NCI-H128 (cell line): ENCODE results near the gene POLR3E.

Experiments
- DNase-seq: peaks from one replicate; lab custom pipeline; 2025; ENCODE audit not compliant: unreplicated experiment; lab: John Stamatoyannopoulos, UW

The POLR3E gene

DNA sequence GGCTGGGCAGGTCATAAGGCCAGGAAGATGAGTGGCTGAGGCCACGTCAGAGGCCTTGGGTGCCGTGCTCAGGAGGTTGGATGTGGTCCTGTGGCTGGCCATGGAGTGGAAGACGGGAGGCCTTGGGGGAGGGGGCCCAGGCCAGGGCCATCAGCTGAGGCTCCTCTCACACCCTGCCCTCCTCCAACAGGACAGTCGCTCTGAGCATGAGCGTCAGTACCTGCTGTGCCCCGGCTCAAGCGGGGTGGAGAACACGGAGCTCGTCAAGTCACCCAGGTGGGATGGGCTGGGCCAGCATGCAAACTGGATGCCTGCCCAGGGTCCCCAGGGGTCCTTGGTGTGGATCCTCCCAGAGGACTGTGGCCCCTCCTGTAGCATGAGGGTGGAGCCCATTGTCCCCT is 19.2 kb downstream of the POLR3E start:
- no peak for DNase-seq

DNA sequence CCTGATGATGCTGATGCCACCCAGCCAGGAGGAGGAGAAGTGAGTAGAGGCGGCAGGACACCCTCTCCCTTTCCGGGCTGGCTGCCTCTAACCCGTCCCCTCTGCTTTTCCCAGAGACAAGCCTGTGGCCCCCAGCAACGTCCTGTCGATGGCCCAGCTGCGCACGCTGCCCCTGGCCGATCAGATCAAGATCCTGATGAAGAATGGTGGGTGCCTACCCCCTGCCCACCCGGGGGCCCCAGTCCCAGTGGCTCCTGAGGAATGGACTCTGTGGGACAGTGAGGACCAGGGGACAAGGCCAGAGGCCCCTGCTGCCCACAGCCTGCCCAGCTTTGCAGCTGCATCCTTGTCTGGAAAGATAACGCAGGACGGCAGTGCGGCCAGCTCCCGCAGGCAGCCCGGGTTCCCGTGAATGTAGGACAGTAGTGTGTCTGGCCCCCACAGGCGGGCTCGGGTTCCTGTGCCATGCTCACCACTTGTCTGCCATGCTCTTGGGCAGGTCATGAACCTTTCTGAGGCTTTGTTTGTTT is 19.9 kb downstream of the POLR3E start:
- no peak for DNase-seq

DNA sequence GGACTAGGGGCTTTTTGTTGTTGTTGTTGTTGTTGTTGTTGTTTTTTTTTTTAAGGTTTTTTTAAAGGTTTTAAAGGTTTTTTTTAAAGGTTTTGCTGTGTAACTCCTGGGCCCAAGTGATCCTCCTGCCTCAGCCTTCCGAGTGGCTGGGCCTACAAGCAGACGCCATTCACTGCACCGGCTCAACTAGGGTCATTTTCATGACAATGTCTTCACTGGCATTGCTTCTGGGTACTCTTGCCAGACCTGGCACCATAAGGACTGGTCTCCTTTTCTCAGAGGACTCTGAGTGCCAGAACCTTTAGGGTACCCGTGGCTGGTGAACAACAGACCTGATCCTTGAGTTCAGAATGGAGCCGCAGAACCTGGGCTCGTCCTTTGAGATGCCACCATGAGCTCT is 20.4 kb downstream of the POLR3E start:
- no peak for DNase-seq

DNA sequence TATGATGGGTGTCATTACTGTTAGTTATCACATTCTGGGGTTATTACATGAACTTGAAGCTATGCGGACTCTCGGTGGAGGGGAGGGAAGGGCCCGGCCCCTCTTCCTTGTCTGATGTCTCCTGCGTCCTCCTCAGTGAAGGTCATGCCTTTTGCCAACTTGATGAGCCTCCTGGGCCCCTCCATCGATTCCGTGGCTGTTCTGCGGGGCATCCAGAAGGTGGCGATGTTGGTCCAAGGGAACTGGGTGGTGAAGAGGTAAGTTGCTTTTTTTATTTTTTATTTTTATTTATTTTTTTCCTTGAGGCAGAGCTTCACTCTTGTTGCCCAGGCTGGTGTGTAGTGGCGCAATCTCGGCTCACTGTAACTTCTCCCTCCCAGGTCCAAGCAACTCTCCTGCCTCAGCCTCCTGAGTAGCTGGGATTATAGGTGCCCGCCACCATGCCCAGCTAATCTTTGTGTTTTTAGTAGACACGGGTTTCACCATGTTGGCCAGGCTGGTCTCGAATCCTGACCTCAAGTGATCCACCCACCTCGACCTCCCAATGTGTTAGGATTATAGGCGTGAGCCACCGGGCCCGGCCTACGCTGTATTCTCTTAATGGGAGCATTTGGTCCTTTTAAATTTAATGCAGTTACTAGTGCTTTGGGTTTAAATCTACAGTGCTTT is 21.6 kb downstream of the POLR3E start:
- no peak for DNase-seq

DNA sequence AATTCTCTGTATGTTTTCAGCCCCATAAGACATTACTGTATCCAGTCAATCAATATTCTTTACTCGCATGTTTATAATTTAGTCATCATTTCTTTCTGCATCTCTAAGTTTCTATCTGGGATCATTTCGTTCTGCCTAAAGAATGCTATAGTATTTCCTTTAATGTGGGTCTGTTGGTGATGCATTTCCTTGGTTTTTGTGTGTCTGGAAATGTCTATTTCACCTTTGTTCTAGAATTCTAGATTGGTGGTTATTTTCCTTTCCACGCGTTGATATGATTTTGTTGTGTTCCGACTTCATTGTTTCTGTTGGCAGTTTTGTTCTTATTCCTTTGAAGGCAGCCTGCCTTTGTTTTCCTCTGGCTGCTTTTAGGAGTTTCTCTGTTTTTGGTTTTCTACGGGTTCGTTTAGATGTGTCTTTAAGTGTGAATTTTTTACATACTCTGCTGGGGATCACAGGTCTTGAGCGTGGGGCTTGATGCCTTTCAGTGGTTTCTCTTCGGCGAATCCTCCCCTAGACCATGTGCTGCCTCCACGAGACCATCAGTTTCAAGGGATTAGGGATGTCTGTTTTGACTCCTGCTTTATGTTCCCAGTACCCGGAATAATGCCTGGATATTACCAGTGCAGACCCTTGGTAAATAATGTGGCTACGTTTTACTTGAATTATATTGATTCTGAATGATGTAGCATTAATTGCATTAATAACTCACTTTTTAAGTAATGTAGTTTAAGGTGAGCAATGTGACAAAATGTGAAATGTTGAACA is 23.5 kb downstream of the POLR3E start:
- DNase-seq = no peak

DNA sequence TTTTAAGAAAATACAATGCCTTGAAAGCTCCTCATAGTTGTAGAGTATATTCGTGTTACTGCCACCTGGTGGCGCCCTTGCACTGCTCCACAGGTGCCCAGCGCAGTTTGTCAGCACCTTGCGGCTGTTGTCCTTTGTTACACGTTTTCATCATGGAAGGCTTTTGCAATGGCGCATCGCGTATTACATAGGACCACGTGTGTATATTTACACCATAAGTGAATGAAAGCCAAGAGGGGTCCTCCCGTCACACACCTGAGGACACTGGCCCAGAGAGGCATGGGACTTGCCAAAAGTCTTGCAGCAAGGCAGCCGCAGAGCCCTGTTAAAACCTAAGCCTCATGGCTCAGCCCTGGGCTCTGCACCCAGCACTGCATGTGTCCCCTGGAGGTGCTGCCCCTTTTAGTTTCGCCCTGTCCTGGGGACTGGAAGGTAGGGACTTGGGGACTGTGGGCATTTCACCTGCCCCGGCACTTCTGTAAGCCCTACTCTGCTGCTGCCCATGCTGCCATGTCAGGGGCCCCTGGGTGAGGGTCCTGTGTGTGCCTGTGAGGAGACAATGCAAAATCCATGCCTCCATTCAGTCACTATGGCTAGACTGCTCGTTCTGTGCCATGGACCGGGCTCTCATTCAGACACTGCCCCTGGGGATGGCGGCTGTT is 24.3 kb downstream of the POLR3E start:
- peak; percentile 33 for DNase-seq

DNA sequence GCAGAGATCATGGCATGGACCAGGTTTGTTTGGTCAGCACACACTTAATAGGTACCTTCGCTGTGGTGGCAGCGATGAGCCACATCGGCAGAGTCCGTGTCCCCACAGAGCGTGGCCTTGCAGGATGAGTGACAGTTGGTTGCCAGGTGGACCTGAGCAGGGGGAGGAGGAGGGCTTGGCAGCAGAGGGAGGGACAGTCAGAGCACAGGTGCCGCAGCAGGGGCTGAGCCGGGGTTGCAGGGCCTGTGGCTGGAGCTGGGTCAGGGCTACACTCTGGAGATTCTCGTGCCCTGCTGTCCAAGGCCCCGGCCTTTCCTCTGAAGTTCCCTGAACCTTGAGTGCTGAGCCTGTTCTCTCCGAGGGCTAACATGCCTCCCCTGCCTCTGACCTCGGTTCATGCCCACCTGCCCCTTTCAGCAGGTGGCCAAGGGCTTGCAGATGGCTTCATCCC is 24.8 kb downstream of the POLR3E start:
- no peak for DNase-seq

DNA sequence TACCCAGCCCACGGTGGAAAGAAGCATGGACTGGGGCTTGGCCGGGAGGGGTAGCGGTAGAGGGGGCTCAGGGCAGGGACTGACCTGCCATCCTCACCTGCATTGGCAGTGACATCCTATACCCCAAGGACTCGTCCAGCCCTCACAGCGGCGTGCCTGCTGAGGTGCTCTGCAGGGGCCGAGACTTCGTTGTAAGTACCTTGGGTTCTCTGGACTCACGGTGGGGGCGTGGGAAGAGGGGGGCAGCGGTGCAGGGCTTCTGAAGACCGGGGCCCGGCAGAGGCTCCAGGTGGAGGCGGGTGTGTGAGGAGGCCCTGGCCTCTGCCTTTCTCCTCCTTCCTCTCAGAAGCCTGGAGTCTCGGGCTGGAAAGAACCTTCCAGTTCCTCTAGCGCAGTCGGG is 25.5 kb downstream of the POLR3E start:
- DNase-seq = no peak

DNA sequence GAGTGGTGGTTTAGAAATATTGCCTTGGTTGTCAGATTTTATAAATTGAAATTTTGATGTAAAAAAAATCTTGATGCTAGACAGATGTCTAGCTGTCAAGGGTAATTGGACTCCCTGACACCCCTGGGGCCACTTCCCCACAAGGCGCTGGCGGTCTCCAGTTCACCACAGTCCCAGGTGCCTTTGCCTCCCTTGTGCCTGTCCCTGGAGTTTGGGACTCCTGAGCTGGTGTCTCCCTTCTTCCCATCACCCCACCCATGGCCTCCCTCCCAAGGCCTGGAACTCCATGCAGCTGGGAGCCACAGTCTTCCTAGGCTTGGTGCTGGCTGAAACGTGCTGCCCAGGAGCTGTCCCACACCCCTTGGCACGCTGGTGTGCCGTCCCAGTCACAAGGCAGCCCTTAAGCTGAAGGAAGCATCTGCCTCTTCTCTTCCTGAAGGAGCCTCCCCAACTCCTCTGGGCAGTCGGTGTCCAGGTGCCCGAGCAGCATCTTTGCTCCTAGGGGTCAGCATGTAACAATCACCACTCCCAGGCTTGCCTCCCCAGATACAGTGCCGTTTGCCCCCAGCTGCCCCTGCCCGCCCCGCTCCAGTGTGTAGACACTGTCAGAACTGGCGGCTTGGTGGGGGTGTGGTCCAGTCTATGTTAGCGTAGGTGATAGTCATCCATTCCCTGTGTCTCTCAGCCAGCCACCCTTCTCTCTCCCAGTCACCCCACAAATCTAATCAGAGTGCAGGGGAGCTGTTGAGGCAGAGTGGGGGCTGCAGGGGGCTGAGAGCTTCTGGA is 26.2 kb downstream of the POLR3E start:
- no peak for DNase-seq

DNA sequence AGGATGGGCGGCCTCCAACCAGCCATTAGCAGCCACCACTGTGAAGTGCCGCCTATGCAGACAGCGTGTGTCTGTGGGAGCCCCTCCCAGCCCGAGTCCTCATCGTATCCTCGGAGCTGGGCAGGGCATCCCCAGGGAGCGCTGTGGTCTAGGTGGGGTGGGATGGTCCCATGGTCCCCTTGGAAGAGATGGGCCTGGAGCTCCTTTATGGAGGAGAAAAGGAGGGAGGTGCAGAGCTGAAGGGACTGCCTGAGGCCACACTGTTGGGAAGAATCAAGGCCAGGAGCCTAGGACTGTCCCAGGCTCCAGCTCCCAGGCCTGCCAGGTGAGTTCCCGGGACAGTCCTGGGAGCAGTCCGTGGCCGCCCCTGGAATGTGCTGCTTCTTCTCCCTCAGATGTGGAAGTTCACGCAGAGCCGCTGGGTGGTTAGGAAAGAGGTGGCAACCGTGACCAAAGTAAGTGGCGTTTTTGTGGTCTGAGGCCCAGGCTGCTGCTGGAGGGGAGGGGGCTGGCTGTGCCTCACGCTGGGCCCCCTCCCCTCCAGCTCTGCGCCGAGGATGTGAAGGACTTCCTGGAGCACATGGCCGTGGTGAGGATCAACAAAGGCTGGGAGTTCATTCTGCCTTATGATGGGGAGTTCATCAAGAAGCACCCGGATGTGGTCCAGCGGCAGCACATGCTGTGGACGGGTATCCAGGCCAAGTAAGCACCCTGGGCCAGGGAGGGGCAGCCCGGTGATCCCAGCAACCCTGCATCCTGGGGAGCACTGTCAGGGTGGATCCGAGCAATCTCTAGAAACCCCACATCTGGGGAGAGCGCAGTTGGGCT is 27.0 kb downstream of the POLR3E start:
- no peak for DNase-seq

DNA sequence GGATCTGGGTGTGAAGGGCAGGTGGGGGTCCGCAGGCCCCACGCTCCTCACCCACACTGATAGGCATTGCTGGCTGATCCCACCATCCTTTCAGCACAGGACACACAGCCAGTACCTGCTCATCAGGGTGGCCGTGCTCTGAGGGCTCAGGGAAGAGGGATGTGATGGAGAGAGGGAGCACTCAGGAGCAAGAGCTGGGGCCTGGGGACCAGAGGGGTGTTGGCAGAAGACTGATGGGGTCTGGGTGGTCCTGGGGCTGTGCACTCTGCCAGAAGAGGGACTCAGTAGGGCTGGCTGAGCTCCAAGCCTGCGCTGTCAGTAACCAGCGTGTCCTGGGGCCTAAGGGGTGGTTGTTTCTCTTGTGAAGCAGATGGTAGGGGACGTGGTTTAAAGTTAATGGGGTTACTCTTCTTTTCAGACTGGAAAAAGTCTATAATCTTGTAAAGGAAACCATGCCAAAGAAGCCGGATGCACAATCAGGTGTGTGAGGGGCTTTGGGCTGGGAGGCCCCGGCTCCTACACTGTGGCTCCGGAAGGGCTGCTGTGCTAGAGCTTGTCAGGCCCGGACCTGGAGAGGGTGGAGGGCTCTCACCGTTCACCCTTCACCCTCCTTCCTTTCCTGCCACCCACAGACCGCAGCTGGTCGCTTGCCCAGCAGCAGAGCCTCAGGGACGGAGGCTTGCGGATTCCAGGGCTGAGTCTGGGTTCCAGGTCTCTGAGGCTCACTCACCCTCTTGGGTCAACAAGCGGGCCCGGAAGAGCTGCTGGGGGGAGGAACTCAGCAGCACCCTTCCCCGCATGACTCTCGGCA is 27.8 kb downstream of the POLR3E start:
- no peak for DNase-seq

DNA sequence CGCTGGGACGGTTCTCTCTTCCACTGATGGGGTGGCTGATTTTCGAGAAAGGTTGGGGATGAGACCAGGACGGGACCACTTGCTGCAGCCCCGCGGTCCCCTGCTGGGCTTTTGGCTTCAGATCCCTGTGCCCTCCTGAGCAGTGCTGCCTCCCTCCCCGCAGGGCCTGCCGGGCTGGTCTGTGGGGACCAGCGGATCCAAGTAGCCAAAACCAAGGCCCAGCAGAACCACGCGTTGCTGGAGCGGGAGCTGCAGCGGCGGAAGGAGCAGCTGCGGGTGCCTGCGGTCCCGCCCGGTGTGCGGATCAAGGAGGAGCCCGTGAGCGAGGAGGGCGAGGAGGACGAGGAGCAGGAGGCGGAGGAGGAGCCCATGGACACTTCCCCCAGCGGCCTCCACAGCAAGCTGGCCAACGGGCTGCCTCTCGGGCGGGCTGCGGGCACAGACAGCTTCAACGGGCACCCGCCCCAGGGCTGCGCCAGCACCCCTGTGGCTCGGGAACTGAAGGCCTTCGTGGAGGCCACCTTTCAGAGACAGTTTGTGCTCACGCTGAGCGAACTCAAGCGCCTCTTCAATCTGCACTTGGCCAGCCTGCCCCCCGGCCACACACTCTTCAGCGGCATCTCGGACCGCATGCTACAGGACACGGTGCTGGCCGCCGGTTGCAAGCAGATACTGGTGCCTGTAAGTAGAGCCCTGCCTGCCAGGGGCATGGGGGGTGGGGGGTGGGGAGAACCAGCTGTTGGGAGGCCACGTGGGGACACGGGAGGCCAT is 28.6 kb downstream of the POLR3E start:
- DNase-seq = no peak

DNA sequence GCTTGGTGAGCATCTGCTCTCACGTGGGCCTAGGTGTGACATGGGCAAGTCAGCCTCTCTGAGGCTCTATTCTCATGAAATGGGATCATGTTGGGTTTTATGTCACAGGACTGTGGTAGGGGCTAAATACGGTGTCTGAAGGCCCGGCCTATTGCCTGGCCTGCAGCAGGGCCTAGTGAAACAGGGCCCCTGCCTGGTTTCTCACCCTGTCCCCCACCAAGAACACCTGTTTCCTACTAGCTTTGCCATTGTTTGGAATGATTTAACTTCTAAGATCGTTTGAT is 29.1 kb downstream of the POLR3E start:
- DNase-seq = no peak

DNA sequence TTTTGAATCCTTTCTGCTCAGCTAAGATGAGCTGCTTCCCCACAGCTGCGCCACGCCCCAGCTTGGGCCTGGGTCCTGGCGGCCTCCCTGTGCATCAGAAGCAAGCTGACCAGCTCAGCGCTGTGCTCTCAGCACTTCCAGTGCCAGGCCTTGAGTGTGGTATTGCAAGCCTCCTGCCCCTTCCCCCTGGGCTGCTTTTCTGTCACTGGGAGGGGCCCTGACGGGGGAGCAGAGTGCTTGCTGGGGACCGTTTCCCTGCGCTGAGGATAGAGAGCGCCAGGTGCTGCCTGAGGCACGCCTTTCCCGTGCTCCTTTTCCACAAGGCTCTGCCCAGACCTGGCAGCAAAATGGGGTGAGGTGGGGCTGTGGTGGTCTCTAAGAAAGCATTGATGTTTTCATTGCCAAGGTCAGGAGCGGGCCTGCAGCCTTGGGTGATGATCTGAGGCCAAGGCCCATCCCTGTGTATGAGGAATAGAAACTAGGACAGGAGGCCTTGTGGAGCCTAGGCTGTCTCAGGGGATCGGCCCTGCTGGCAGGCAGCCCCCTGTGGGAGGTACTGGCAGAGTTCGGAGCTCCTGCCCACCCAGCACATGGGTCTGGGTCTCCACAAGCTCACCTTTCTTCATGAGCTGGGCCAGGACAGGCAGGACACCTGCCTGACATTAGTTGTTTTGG is 29.7 kb downstream of the POLR3E start:
- DNase-seq = no peak

DNA sequence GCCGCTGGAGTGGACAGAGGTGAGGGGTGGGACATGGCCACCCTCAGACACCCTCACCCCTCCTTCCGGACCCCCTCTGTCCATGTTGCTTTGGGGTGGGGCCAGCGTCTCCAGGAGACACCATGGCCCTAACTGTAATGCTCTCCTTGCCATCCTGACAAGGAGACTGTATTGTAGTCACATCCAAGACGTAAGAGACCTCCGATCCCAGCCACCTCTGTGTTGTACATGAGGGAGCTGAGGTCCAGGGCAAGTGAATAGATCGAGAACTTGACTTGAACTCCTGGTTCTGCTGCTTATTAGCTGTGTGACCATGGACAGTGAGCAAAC is 30.2 kb downstream of the POLR3E start:
- no peak for DNase-seq

DNA sequence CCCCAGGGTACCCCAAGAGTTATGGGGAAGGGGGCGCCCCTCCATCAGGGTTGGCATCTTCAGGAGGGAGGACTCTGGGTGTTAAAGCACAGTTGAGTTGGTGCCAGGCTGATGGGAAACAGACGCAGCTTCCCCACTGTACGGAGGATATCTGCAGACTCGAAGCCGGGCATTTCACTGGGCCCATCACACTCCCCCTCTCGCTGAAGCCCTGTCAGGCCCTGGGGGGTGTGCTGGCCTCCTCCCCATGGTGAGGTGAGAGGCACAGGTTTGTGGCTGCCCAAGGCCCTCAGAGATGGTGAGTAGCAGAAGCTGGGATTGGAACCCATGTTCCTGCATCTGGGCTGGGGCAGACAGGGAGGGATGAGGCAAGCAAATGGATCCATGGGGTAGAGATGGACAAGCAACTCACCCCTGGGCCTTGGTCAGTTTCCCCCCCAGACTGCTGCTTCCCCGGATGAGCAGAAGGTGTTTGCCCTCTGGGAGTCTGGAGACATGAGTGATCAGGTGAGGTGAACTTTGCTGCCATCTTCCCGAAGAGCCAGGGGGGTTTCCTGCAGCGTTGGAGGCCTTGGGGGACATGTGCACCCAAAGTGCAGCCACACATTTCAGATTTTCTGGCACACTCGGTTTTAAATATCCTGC is 31.0 kb downstream of the POLR3E start:
- no peak for DNase-seq

DNA sequence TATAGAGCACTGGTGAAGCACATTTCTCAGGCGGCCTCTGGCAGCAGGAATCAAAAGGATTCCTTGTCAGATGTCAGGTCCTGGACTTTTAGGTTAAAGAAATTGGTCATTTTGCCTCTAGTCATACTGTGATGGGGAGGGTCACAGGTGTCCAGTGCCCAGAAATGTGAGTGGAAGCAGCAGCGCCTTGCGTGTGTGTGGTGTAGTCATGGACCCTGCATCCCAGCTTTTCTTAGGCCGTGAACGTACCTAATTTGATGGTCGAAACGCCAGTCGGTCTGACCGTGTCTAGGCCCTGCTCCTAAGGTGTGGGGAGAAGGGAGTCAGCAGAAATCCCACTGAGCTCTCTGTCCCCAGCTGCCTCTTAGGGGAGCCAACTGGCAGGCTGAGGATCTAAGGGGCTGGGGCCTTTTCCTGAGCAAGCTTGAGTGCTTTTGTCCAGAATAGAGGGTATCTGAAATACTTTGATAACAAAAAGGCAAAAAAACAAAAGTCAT is 32.0 kb downstream of the POLR3E start:
- no peak for DNase-seq

DNA sequence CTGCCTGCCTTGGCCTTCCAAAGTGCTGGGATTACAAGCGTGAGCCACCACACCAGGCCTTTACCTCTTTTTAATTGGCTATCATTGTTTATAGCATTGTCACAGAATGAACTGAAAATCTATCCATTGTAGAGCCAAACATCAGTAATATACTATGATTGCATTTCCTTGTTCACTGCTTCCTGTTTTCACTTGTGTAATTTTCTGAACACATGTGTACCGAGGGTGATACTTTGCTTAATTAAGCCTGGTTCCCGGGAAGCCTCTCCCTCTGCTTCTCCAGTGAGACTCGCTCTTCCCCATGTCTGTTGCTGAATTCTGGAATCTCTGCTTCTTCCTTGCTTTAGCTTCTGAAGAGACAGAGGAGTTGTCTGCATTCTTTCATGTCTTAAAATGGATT is 33.1 kb downstream of the POLR3E start:
- no peak for DNase-seq
